GM18517 (cell line): ENCODE data around the gene TRIM51.
"Not testable (repeated sequence)": the region's sequence is repeated elsewhere in the genome, so short reads cannot be mapped to it uniquely, and the experiment has no call there.

Experiments
- ATAC-seq: cut with Tn5 transposase; IDR thresholded peaks from one replicate; pipeline ENCODE4 v1.9.1; 2021; ENCODE audit warnings: mild to moderate bottlenecking, moderate library complexity; ENCODE audit not compliant: unreplicated experiment

The TRIM51 gene, protein sequence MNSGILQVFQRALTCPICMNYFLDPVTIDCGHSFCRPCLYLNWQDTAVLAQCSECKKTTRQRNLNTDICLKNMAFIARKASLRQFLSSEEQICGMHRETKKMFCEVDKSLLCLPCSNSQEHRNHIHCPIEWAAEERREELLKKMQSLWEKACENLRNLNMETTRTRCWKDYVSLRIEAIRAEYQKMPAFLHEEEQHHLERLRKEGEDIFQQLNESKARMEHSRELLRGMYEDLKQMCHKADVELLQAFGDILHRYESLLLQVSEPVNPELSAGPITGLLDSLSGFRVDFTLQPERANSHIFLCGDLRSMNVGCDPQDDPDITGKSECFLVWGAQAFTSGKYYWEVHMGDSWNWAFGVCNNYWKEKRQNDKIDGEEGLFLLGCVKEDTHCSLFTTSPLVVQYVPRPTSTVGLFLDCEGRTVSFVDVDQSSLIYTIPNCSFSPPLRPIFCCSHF

DNA sequence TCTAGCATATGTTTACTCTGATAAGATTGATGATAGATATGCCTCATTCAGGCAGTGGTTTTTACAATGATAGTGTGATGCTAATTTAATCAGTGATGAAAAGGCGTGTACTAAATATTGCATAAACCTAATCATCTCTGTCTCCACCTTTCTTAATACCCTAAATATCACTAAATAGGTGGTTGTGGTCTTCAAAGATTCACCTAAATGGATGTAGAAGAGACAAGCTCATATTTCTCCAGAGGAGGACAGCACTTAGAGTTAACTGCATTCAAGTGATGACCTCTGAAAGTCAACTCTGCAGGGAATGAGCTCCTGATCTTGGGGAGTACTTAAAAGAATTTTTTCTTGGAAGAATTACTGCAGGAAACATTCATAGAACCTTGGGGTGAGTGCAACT lies at the start of gene TRIM51:
TSS of gene TRIM51 (plus strand) at position 301 of the 400 bp plus-strand sequence. CDS start 2,132 bp downstream, outside the sequence.
- not testable (repeated sequence) for ATAC-seq

DNA sequence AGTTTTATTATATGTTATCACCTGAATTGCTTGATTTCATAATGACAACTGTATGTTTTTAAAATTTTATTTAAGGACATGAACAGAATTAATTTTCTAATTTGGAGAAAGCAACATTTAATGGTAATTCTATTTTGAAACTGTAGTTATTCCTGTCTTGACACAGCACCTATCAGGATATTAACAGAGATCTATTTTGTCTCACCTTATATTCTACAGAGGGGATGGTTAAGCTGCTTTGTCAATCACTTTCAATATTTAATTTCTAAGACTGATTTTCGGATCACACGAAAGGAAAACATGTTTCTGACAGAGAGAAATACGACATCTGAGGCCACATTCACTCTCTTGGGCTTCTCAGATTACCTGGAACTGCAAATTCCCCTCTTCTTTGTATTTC lies 44.6 kb upstream of the TRIM51 start, which contains the start of gene OR5D16:
TSS of gene OR5D16 (plus strand) at position 301 of the 400 bp plus-strand sequence. CDS start at position 301, 0 bp downstream.
- ATAC-seq = no peak

DNA sequence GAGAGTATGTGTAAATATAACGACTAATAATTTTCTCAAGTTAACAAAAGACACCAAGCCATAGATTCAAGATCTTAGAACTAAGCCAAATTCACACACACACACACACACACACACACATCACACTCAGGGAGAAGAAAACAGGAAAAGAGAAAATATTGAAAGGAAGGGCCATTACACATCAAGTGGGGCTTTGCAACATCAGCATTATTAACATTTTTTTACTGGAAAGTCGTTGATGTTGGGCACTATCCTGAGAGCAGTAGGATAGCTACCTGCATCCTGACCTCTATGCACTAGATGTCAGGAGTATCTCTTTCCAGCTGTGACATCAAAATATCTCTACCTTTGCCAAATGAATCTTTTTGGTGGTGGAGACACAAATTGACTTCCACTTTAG lies 35.6 kb upstream of the TRIM51 start:
- ATAC-seq = no peak

DNA sequence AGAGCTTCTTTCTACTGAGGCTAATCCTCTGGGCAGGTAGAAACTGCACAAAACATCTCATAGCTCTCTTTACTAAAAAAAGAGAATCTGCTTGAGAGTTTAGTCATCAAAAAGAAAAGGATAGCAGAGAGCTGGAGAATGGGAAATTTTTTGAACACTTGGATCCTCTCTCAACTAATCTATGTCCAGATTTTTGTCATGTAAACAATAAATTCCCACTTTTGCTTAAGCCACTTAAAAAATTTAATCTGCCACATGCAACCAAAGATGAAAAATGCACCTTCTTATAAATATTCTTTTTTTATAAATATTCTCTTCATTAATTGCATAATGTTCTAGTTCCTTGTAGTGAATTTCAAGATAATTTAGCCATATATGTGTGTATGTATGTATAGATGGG lies 34.1 kb upstream of the TRIM51 start:
- no peak for ATAC-seq

DNA sequence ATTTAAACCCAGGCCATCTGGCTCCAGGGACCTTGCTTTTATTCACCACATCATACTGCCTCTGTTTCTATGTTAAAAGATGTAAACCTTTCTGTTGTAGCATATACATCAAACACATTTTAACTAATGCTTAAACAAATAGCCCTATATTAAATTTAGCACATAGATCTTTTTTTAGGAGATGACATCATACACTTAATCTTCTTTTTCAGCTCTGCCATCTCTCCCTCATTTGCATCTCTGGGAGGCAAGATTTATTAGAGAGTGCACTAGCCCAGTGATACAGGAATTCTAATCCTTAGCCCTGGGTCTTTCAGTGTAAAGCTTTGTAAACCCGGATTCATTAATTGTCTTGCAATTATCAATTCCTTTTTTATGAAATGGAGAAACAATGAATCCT lies 31.0 kb upstream of the TRIM51 start:
- no peak for ATAC-seq

DNA sequence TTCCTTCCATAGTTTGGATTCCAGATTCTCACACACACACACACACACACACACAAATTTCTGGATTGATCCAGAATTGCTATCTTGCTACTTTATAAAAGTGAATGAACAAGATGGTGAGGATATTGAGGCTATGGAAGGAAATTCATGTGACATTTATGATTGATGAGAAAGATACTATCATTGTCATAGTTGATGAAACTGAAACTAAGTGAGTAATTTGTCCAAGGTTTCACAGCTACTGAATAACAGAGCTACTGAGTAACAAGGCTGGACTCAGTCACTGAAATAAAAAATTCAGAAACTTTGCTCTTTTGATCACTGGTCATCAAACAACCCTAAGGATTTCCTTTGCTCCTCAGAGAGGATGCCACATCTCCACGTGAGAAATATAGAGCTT lies 28.4 kb upstream of the TRIM51 start:
- ATAC-seq = no peak

DNA sequence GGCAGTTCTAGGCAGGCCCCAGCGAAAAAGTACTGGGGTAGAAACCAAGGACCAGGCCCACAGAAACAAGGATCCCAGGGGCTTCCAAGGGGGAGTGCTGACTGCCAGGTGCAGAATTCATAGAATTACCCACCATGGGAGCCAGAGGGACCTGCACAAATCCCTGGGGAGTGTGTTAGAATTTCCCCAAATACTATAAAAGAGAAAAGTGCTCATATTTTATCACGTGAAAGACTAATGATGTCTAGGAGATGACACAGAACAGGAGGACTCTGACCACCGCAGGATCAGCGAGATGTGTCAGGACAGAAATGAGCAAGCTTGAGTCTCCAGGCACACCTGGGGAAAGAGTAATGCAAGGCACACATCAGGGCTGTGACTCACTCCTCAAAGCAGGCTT lies 15.7 kb upstream of the TRIM51 start:
- ATAC-seq = not testable (repeated sequence)

DNA sequence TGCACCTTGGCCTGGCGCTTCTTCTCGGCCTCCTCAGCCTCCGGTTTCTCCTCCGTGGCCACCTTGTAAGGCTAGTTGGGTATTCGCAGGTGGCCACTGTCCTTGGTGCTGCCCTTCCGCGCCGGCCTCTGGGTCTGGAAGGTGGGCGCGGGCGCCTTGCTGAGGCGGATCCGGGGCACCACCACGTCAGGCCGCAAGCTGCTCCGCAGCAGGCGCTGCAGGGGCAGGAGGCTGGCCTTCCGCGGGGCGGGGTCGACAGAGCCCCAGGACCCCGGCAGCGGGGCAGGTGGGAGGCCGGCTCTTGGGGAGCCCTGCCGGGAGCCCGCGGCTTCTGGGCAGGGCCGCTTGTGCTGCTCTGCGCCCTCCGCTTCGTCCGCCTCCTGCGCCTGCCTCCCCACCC lies 10.4 kb upstream of the TRIM51 start:
- not testable (repeated sequence) for ATAC-seq

DNA sequence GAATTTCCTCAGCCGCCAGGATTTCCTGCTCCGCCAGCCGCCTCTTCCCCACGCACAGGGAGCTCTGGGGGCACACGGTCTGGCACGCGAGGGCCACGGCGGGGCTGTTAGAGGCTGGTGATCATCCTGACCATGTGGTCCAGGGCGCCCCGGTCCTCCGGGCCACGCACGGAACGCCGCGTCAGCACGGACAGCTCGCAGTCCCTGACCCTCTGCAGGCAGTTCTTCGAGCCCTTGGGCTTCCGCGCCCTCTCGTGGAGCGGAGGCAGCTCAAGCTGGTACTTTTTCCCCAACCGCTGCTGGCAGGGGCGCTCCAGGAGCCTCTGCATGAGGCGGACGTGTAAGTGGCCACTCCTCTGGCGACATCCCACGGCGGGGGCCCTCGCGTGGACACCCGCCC lies 10.0 kb upstream of the TRIM51 start:
- not testable (repeated sequence) for ATAC-seq

DNA sequence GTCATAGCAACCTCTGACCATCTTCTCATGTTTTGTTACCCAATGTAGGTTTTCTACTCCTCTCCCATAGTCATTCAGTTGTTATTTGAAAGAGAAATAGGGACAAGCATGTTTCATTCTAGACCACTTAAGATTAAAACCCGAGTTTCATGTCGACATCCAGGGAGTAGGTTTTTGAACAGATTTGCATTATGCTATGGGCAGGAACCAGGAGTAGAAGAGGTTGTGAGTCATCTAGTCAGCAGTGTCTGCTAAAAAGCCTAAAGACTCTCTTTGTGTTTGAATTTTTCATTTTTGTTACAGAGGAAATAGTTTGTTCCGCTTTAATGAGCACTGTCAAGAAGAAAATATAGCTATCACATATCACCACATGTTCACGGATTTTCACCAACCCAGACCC lies 1.9 kb downstream of the TRIM51 start:
- not testable (repeated sequence) for ATAC-seq

DNA sequence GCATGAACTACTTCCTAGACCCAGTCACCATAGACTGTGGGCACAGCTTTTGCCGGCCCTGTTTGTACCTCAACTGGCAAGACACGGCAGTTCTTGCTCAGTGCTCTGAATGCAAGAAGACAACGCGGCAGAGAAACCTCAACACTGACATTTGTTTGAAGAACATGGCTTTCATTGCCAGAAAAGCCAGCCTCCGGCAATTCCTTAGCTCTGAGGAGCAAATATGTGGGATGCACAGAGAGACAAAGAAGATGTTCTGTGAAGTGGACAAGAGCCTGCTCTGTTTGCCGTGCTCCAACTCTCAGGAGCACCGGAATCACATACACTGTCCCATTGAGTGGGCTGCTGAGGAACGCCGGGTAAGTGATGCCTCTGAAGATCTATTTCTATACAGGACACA lies 2.4 kb downstream of the TRIM51 start:
- ATAC-seq = not testable (repeated sequence)

DNA sequence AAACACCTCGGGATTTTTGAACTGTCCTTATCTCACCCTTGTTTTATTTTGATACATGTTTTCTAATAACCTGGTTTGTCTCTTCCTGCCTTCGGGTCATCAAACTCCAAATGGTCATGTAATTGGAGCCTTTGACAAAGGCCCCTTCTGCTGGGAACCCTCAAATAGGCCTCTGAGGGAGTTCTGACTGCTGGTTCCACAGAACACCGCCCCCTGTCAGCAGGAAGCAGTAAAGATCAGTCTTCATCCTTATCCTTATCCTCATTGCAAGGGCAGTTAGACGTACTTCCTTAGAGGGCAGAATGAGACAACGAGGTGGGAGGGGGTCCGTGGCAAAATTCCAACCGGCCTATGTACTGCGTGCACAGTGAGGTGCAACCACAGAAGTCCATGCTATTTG lies 12.1 kb downstream of the TRIM51 start:
- ATAC-seq = no peak

DNA sequence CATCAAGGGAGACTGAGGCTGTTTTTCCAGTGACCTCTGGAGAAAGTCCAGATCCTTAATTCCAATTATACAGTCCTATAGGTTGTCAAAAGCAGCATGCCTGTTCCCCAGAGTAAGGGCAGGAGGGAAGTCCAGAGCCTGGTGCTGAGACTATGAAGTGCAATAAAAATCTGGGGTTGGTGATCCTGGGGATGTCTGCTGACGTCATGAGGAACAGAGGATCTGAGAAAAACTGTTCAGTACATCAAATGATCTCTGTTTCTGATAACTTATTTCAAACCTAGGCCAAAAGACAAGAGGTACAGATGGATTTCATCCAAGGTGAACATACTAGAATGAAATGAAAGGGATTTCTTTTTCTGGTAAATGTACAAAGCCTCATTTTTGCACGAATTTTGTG lies 19.2 kb downstream of the TRIM51 start:
- no peak for ATAC-seq

DNA sequence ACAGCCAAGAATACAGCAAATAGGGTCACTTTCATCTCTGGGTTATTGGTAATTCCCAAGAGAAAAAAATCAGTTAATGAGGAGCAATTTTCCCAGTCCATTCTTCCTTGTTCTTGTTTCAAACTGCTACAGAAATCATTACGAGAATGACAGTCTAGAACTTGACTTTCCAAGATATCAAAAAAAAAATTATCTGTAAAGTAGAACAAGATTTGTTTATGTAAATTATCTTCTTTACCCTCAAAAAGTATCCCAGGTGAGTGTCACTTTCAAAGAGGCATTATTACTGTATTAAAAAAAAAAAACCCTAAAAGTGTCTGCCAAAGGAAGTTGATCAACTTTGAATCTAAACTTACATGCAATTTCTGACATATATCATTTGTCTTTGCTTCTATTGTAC lies 31.4 kb downstream of the TRIM51 start, which contains the start of gene OR5W2:
TSS of gene OR5W2 (minus strand) at position 101 of the 400 bp plus-strand sequence. CDS start at position 101, 0 bp downstream.
- no peak for ATAC-seq

DNA sequence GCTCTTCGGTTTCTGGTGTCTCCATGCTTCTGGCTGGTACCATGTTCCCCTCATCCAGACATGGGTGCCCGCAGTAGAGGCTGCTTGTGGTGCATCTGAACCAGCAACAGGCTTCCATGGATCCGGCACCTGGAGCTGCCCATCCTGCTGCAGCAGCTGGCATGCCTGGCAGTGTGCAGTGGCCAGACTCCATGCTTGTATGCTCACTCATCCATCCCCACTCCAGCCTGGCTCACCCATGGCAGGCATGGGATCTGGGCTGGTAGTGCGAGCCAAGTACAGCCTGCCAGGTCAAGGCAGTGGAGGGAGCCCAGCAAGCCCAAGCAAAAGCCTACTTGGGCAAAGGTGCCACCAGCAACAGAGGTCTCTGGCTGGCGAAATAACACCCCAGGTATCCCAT lies 37.4 kb downstream of the TRIM51 start:
- no peak for ATAC-seq

DNA sequence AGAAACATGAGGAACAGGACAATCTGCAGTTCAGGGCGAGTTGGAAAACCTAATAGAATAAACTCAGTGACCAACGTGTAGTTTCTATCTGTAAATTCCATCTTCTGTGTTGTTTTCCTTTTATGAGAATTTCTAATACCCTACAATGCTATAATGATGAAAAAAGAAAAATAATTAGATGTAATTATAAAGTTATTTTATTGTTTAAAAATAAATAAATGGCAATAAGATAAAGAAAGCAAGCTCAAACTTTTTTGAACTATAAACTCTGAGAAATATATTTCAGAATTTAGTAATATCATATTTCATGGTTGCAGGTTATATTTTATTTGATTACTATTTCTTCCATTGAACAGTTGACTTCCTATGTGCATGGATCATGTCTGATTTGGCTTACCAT lies 53.2 kb downstream of the TRIM51 start, which contains the start of gene OR5I1:
TSS of gene OR5I1 (minus strand) at position 101 of the 400 bp plus-strand sequence. CDS start at position 101, 0 bp downstream.
- no peak for ATAC-seq
